ENCODE data around the gene GMPPB. TPM values are rescaled to one million over a fixed set of nuclear protein-coding genes. Genes with fewer than 3 reads are reported as not detected.
"Not testable (repeated sequence)": the region's sequence is repeated elsewhere in the genome, so short reads cannot be mapped to it uniquely, and the experiment has no call there.

GMPPB gene
- total and polyA plus RNA-seq, 2 of the 8 experiments (the other 6 are each of a cell fraction or from before 2014, with no cell fraction given), result 20.9 to 23.9 TPM

DNA sequence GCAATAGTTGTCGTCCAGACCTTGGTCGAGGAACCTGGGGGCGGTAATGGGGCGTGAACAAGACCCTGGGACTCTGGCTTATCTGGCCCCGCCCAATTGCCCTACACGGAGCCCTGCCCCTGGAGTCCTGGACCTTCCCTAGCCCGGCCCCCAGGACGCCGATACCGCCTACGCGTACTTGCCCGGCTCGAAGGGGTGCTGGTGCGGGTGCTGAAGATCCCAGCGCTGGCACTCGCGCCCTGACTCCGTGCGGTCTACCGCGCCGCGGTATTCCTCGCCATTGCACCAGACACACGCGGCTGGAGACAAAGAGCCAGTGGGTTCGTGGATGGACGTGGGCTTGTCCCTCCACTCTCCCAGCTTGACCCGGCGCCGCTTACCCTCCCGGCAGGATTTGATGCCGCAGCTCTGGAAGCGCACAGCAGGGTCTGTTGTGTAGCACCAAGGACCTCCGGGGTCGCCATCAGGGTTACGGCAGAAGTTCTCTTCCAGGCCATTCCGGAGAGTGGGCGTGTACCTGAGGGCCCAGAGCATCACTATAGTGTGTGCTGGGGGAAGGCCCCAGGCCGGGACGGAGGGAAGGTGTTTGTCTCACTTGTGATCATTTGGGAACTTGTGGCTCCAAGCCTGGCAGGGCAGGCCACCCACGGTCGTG lies 36.9 kb downstream of the GMPPB start:
- H3K56ac ChIP-seq (replicated peaks; ENCODE audit: insufficient read length, low read depth, low read length); H2BK5ac ChIP-seq (ENCODE audit: low read depth, low read length); H3K4ac ChIP-seq (replicated peaks; ENCODE audit: insufficient read length, low read depth, low read length); H3K9me3 ChIP-seq (ENCODE audit: insufficient read depth in 2 of 2, low read depth in 1 of 2, low read length in 1 of 2); H2BK15ac ChIP-seq (ENCODE audit: low read length); H2AK5ac ChIP-seq (ENCODE audit: low read depth, low read length); H3K14ac ChIP-seq (ENCODE audit: insufficient read length); FAIRE-seq; H3K27me3 ChIP-seq (replicated peaks in 1 of 4; ENCODE audit: control insufficient read depth in 3 of 4, extremely low read depth in 1 of 4, insufficient read depth in 3 of 4, low read length in 3 of 4); H3K23ac ChIP-seq (ENCODE audit: insufficient read length); H3K4me1 ChIP-seq (replicated peaks in 1 of 4; ENCODE audit: control insufficient read depth in 3 of 4, insufficient read depth in 4 of 4, low read length in 3 of 4); H4K91ac ChIP-seq (replicated peaks; ENCODE audit: insufficient read length, low read length); H2BK20ac ChIP-seq (ENCODE audit: low read length); H3K79me1 ChIP-seq (ENCODE audit: low read depth, low read length); H3K79me2 ChIP-seq (ENCODE audit: control insufficient read depth in 1 of 2, insufficient read depth in 2 of 2, low read length in 2 of 2); H4K20me1 ChIP-seq (replicated peaks in 1 of 2; ENCODE audit: control insufficient read depth in 1 of 2, insufficient read depth in 2 of 2, low read length in 2 of 2); CTCF ChIA-PET (ENCODE audit: partially characterized antibody); H2AFZ ChIP-seq (ENCODE audit: low read length); H2BK120ac ChIP-seq (replicated peaks; ENCODE audit: low read depth, low read length): not testable (repeated sequence)
- Histone ChIP-seq H3K18ac (ENCODE audit: extremely low read depth, low read length) (peak overlapping the region; percentile 83), H3K36me3 (ENCODE audit: control insufficient read depth in 2 of 4, insufficient read depth in 4 of 4, low read length in 3 of 4) (peaks cover 16 to 21% (median 20%) of the 10 kb centered on the region in 4 experiments), H3K27ac (ENCODE audit: low read depth, low read length) (peak overlapping the region; percentile 58; the same call in 1 of the 2 replicates), H3K23me2 (ENCODE audit: low read depth, low read length) (peaks cover 14% of the 10 kb centered on the region), H3K4me3 (ENCODE audit: extremely low read depth in 1 of 4, insufficient read depth in 2 of 4, low read depth in 3 of 4, low read length in 4 of 4) (peak overlapping the region; percentile 49 to 74 (median 52)), H3K9ac (replicated peaks in 1 of 4; ENCODE audit: extremely low read depth in 1 of 4, low read depth in 3 of 4, low read length in 3 of 4) (peak overlapping the region in 3 of 4 experiments; percentile 20 to 69 (median 47); a peak in 6 of 7 replicates), H3K4me2 (ENCODE audit: insufficient read depth in 1 of 2, low read depth in 2 of 2, low read length in 2 of 2) (peak overlapping the region; percentile 77 to 99), H4K8ac (ENCODE audit: extremely low read depth, insufficient read depth, low read length) (peak overlapping the region; percentile 85; the same call in 1 of the 2 replicates), H2BK12ac (ENCODE audit: low read depth, low read length) (peak overlapping the region; percentile 39; the same call in 1 of the 2 replicates), H4K5ac (ENCODE audit: insufficient read length, low read depth, low read length) (peak overlapping the region; percentile 84)
- DNase-seq (ENCODE audit: low read depth in 1 of 2, low spot score in 2 of 2), result peak; percentile 79 to 91
- POLR2A ChIA-PET (ENCODE audit: partially characterized antibody), result interaction anchor here (2.6 kb wide), 1 partner anchor 32 kb away, joined by 12 read pairs; the partner anchor contains the start of gene AMIGO3
- TF ChIP-seq KDM4A (IDR thresholded peaks at IDR 0.05; ENCODE audit: low read depth, low read length, severe bottlenecking), result peak; percentile 31
- TF ChIP-seq EGR1 (IDR thresholded peaks at IDR 0.05; ENCODE audit: borderline replicate concordance, low read depth, low read length), result 0 out of 2 replicates have a peak, but pooled peaks have one; percentile 40
- peak; percentile 14; the same call in 1 of the 2 replicates for TF ChIP-seq TAF1 (IDR thresholded peaks at IDR 0.05; ENCODE audit: low read depth, low read length)
- TF ChIP-seq PHF8 (conservative IDR thresholded peaks at IDR 0.05; ENCODE audit: low read depth, low read length), result 0 out of 2 replicates have a peak, but pooled peaks have one; percentile 19
- WGBS, 2 experiments (ENCODE audit: extremely low coverage in 1 of 2, insufficient coverage in 1 of 2, insufficient read length in 1 of 2, insufficient replicate concordance in 2 of 2, low coverage in 1 of 2, low lambda C conversion rate in 2 of 2, missing lambda C conversion rate in 1 of 2), result 12% methylated on average over 35 of the region's 44 CpGs; no CpG with 5 or more reads in 1 of the 2 experiments

All from H1 (cell line).